NCI-H1436 (cell line): ENCODE measurements around the gene TAOK1.

ENCODE experiments used
- DNase-seq: peaks from one replicate; lab custom pipeline; 2025; lab: John Stamatoyannopoulos, UW

The TAOK1 gene

GRCh38 chr17:29595943-29596774 lies 206.0 kb downstream of the TAOK1 start:
- DNase-seq, result no peak

- DNase-seq, result no peak
Observed at GRCh38 chr17:29596811-29597210, 206.6 kb downstream of the TAOK1 start.

GRCh38 chr17:29597361-29598172 lies 207.4 kb downstream of the TAOK1 start:
- DNase-seq, result no peak
